Activated T-helper 9 cell treated with anti-CD3 and anti-CD28 coated beads, Interleukin-2, amount 50 U/mL, for 16 hours (primary cell): ENCODE measurements around the gene SC5D.

Source experiments
- DNase-seq: peaks from one replicate; pipeline ENCODE4 v3.0.0-alpha.2; 2020; ENCODE audit warnings: low read depth

SC5D gene

GRCh38 chr11:121292495-121293287, at the start of gene SC5D:
Gene SC5D (plus strand): TSS chr11:121292771. CDS start chr11:121303376, 10,605 bp downstream.
- DNase-seq: peak; percentile 91

GRCh38 chr11:121244884-121245283, 47.7 kb upstream of the SC5D start:
- no peak for DNase-seq

GRCh38 chr11:121246021-121246768, 46.4 kb upstream of the SC5D start:
- DNase-seq: no peak

- no peak for DNase-seq
These were observed 45.9 kb upstream of the SC5D start for GRCh38 chr11:121246769-121247035.

GRCh38 chr11:121248496-121248895, 44.1 kb upstream of the SC5D start:
- no peak for DNase-seq

GRCh38 chr11:121249039-121249663, 43.4 kb upstream of the SC5D start:
- no peak for DNase-seq

GRCh38 chr11:121250843-121251242, 41.7 kb upstream of the SC5D start:
- no peak for DNase-seq

- DNase-seq: no peak
These were observed 38.6 kb upstream of the SC5D start for GRCh38 chr11:121253951-121254350.

- DNase-seq: no peak
These were observed 37.8 kb upstream of the SC5D start for GRCh38 chr11:121254756-121255155.

GRCh38 chr11:121255473-121256125, 37.0 kb upstream of the SC5D start:
- no peak for DNase-seq

- DNase-seq: no peak
These were observed 35.3 kb upstream of the SC5D start for GRCh38 chr11:121257289-121257688.

- no peak for DNase-seq
These were observed 34.6 kb upstream of the SC5D start for GRCh38 chr11:121257976-121258375.

- no peak for DNase-seq
These were observed 27.0 kb upstream of the SC5D start for GRCh38 chr11:121265586-121265985.

GRCh38 chr11:121268581-121268980, 24.0 kb upstream of the SC5D start:
- DNase-seq: no peak

GRCh38 chr11:121270001-121270678, 22.4 kb upstream of the SC5D start:
- no peak for DNase-seq

- DNase-seq: no peak
These were observed 18.1 kb upstream of the SC5D start for GRCh38 chr11:121274332-121274991.

- no peak for DNase-seq
These were observed 10.9 kb upstream of the SC5D start for GRCh38 chr11:121281698-121282097.

- DNase-seq: no peak
These were observed 10.2 kb upstream of the SC5D start for GRCh38 chr11:121282386-121282785.

GRCh38 chr11:121282886-121283502, 9.6 kb upstream of the SC5D start:
- no peak for DNase-seq

GRCh38 chr11:121291319-121291718, 1.3 kb upstream of the SC5D start:
- DNase-seq: no peak

GRCh38 chr11:121291896-121292494, 576 bp upstream of the SC5D start:
- no peak for DNase-seq
